ENCODE data around the gene LRRC36. TPM values are rescaled to one million over a fixed set of nuclear protein-coding genes. Genes with fewer than 3 reads are reported as not detected.

Gene LRRC36
- total RNA-seq, 4 donors from 2014 or later: 0.46 to 2.8 TPM; not detected in 2

GRCh38 chr16:67415872-67416793 lies 89.5 kb downstream of the LRRC36 start, which contains the start of gene ZDHHC1:
Gene ZDHHC1, minus strand, starts transcription at chr16:67416477. Its CDS starts 8,702 bp downstream, at chr16:67407775.
- no peaks in the 10 kb centered on the region for H3K27me3 ChIP-seq
- no peaks in the 10 kb centered on the region for H3K9me3 ChIP-seq
- peak; percentile 61 to 83 for DNase-seq
- intact Hi-C loops (cut with DNase I; ENCODE audit: low total_unique reads): no loop called here
- H3K27ac ChIP-seq: peak within 1 kb of the TSS; percentile 82 to 91
- peak in 1 of 2 donors; percentile 78 for TF ChIP-seq POLR2A (IDR thresholded peaks at IDR 0.05)
- TF ChIP-seq, protein P1, sequence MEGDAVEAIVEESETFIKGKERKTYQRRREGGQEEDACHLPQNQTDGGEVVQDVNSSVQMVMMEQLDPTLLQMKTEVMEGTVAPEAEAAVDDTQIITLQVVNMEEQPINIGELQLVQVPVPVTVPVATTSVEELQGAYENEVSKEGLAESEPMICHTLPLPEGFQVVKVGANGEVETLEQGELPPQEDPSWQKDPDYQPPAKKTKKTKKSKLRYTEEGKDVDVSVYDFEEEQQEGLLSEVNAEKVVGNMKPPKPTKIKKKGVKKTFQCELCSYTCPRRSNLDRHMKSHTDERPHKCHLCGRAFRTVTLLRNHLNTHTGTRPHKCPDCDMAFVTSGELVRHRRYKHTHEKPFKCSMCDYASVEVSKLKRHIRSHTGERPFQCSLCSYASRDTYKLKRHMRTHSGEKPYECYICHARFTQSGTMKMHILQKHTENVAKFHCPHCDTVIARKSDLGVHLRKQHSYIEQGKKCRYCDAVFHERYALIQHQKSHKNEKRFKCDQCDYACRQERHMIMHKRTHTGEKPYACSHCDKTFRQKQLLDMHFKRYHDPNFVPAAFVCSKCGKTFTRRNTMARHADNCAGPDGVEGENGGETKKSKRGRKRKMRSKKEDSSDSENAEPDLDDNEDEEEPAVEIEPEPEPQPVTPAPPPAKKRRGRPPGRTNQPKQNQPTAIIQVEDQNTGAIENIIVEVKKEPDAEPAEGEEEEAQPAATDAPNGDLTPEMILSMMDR (IDR thresholded peaks at IDR 0.05): peak; percentile 39 to 78 (median 64)
- no peaks in the 10 kb centered on the region for H3K4me1 ChIP-seq
- peak within 1 kb of the TSS; percentile 55 to 59 for H3K4me3 ChIP-seq
- no peaks in the 10 kb centered on the region for H3K36me3 ChIP-seq

GRCh38 chr16:67417333-67418061 lies 90.9 kb downstream of the LRRC36 start:
- no peaks in the 10 kb centered on the region for H3K27me3 ChIP-seq
- no peaks in the 10 kb centered on the region for H3K36me3 ChIP-seq
- no peak for DNase-seq
- intact Hi-C loops (cut with DNase I; ENCODE audit: low total_unique reads): no loop called here
- H3K4me3 ChIP-seq: no peak overlapping the region
- H3K4me1 ChIP-seq: no peaks in the 10 kb centered on the region
- TF ChIP-seq POLR2A (IDR thresholded peaks at IDR 0.05): no peak
- TF ChIP-seq, protein P1 (IDR thresholded peaks at IDR 0.05): no peak
- no peak overlapping the region for H3K27ac ChIP-seq
- no peaks in the 10 kb centered on the region for H3K9me3 ChIP-seq

DNA sequence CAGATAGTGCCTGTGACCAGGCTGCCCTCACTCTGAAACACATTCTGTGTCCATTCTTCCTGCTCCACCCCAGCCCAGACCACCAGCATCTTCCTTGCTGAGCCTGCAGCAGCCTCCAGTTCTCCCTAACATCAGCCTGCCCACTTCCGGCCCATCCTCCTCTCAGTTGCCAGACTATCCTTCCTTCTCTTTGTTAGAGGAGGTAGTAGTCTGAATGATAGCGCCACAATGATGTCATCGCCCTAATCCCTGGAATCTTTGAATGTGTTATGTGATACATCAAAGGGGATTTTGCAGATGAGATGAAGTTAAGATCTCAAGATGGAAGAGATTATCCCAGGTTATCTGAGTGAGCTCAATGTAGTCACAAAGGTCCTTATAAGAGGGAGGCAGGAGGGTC lies 92.9 kb downstream of the LRRC36 start:
- Histone ChIP-seq H3K4me1 (no peaks in the 10 kb centered on the region), H3K9me3 (no peaks in the 10 kb centered on the region), H3K36me3 (no peaks in the 10 kb centered on the region), H3K27ac (no peak overlapping the region), H3K27me3 (no peaks in the 10 kb centered on the region), H3K4me3 (no peak overlapping the region)
- TF ChIP-seq POLR2A (IDR thresholded peaks at IDR 0.05): no peak
- TF ChIP-seq, protein P1 (IDR thresholded peaks at IDR 0.05): no peak
- no peak for DNase-seq
- intact Hi-C loops (cut with DNase I; ENCODE audit: low total_unique reads): no loop called here

DNA sequence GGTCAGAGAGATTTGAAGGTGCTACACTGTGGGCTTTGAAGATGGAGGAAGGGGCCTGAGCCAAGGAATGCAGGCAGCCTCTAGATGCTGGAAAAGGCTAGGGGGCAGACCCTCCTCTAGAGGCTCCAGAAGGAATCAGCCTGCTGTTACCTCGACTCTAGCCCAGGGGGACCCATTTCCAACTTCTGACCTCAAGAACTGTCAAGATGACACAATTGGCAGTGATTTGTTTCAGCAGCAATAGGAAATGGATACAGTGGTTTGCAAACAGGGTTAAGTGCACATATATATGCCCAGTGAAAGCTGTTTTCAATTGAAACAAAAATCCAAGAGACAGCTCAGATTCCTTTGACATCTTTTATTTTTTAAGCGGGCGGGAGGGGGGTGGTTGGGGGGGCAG lies 93.3 kb downstream of the LRRC36 start:
- TF ChIP-seq POLR2A (IDR thresholded peaks at IDR 0.05): no peak
- TF ChIP-seq, protein P1 (IDR thresholded peaks at IDR 0.05): no peak
- intact Hi-C loops (cut with DNase I; ENCODE audit: low total_unique reads): no loop called here
- no peak for DNase-seq
- Histone ChIP-seq H3K36me3 (no peaks in the 10 kb centered on the region), H3K4me3 (no peak overlapping the region), H3K27ac (no peak overlapping the region), H3K9me3 (no peaks in the 10 kb centered on the region), H3K27me3 (no peaks in the 10 kb centered on the region), H3K4me1 (no peaks in the 10 kb centered on the region)

GRCh38 chr16:67421030-67421429 lies 94.4 kb downstream of the LRRC36 start:
- H3K27ac ChIP-seq: no peak overlapping the region
- no peak overlapping the region for H3K4me3 ChIP-seq
- no peaks in the 10 kb centered on the region for H3K4me1 ChIP-seq
- intact Hi-C loops (cut with DNase I; ENCODE audit: low total_unique reads): no loop called here
- H3K36me3 ChIP-seq: no peaks in the 10 kb centered on the region
- H3K27me3 ChIP-seq: no peaks in the 10 kb centered on the region
- no peaks in the 10 kb centered on the region for H3K9me3 ChIP-seq
- no peak for DNase-seq
- TF ChIP-seq, protein P1 (IDR thresholded peaks at IDR 0.05): no peak
- TF ChIP-seq POLR2A (IDR thresholded peaks at IDR 0.05): no peak
